ENCODE measurements around the gene LCN10.

The LCN10 gene

GRCh38 chr9:136754059-136754572, 11.4 kb upstream of the LCN10 start:
- DNase-seq = no peak

- no peak for DNase-seq
These were observed 10.8 kb upstream of the LCN10 start for GRCh38 chr9:136753371-136754058.

- DNase-seq = no peak
These were observed 9.1 kb upstream of the LCN10 start for GRCh38 chr9:136751814-136752213.

GRCh38 chr9:136751244-136751643, 8.5 kb upstream of the LCN10 start:
- no peak for DNase-seq

GRCh38 chr9:136750526-136750925, 7.8 kb upstream of the LCN10 start:
- peak; percentile 79 for DNase-seq

GRCh38 chr9:136748666-136749611, 6.2 kb upstream of the LCN10 start:
- no peak for DNase-seq

- DNase-seq = no peak
These were observed 5.5 kb upstream of the LCN10 start, which contains the start of gene LCN6 for GRCh38 chr9:136748201-136748600. TSS of gene LCN6 (minus strand) at chr9:136748525. CDS start at chr9:136748483, 42 bp downstream.

- DNase-seq = no peak
These were observed 4.7 kb upstream of the LCN10 start for GRCh38 chr9:136747161-136748060.

GRCh38 chr9:136746621-136747020, 3.9 kb upstream of the LCN10 start:
- DNase-seq = no peak

GRCh38 chr9:136746155-136746490, 3.4 kb upstream of the LCN10 start:
- no peak for DNase-seq

GRCh38 chr9:136745389-136746154, 2.8 kb upstream of the LCN10 start:
- no peak for DNase-seq

- DNase-seq = no peak
These were observed 2.0 kb upstream of the LCN10 start for GRCh38 chr9:136744773-136745172.

GRCh38 chr9:136743639-136744211, 985 bp upstream of the LCN10 start:
- DNase-seq = no peak

GRCh38 chr9:136741883-136742571, 713 bp downstream of the LCN10 start:
- peak; percentile 49 for DNase-seq

GRCh38 chr9:136740971-136741882, 1.5 kb downstream of the LCN10 start:
- no peak for DNase-seq

GRCh38 chr9:136740491-136740890, 2.2 kb downstream of the LCN10 start:
- DNase-seq = no peak

GRCh38 chr9:136740069-136740468, 2.7 kb downstream of the LCN10 start:
- no peak for DNase-seq

- DNase-seq = no peak
These were observed 3.2 kb downstream of the LCN10 start for GRCh38 chr9:136739509-136739908.

- no peak for DNase-seq
These were observed 3.8 kb downstream of the LCN10 start for GRCh38 chr9:136738960-136739359.

Data from activated CD4-positive, alpha-beta T cell treated with anti-CD3 and anti-CD28 coated beads, Interleukin-10, Interleukin-2, amounts not matched to agents 100 ng/mL and 50 ng/mL, durations not matched to agents 16 hours and 8 hours (primary cell).